Stimulated activated CD8-positive, alpha-beta memory T cell treated with anti-CD3 and anti-CD28 coated beads, Interleukin-7, amount 100 ng/mL, for 1 hour (primary cell): ENCODE measurements around the gene TRIM64C.
"Not testable (repeated sequence)": the region's sequence is repeated elsewhere in the genome, so short reads cannot be mapped to it uniquely, and the experiment has no call there.

Source experiments
- DNase-seq, 2 donors: peaks; one replicate each; pipeline ENCODE4 v3.0.0-alpha.2; 2020; ENCODE audit warnings: low read depth in 2 of 2

The TRIM64C gene

DNA sequence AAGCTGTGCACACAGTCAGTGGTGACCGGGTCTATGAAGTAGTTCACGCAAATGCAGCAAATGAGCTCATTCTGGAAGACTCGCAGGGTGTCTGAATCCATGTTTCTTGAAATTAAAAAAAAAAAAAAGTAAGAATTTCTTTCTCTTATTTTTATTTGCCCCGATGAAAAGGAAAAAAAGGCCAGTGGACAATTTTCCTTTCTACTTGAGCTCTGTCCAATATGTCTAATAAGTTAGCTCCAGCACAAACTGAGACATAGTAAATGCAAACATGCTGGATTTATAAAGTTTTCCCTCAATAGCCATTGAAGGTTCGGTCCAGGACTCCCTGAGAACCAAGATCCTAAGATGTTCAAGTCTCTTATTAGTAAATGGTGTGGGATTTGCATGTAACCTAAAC is at the start of gene TRIM64C:
Gene TRIM64C, minus strand, starts transcription at position 101 of the 400 bp plus-strand sequence. Its CDS starts 0 bp downstream, at position 101.
- DNase-seq, result not testable (repeated sequence)

DNA sequence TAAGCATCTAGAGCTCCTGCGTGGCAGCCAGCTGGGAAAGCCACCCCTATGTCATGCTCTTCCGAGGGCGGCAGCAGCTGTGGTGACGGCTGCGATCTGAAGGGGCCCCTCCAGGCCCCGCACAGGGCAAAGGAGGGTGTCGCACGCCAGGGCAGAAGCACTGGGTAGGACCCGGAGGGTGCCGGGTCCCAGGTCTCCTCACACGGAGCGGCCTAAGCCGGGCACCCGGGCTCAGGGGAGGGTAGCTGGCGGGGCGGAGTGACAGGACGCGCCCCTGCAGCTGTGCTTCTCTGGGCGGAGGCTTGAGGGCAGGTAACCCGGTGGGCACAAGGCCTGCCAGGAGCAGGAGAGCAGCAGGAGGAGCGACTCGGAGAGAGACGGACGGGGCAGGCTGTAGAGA is 43.4 kb upstream of the TRIM64C start:
- DNase-seq, result not testable (repeated sequence)

GRCh38 chr11:49069897-49070296 is 11.0 kb upstream of the TRIM64C start:
- DNase-seq, result not testable (repeated sequence)

GRCh38 chr11:49049821-49050220 is 9.1 kb downstream of the TRIM64C start:
- DNase-seq, result not testable (repeated sequence)

DNA sequence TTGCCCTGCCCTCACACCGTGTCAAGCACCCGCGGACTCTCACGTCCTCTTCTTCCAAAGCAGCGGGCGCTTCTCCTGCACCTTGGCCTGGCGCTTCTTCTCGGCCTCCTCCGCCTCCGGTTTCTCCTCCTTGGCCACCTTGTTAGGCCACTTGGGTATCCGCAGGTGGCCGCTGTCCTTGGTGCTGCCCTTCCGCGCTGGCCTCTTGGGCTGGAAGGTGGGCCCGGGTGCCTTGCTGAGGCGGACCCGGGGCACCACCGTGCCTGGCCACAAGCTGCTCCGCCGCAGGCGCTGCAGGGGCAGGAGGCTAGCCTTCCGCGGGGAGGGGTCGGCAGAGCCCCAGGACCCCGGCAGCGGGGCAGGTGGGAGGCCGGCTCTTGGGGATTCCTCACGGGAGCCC is 10.7 kb downstream of the TRIM64C start:
- not testable (repeated sequence) for DNase-seq

DNA sequence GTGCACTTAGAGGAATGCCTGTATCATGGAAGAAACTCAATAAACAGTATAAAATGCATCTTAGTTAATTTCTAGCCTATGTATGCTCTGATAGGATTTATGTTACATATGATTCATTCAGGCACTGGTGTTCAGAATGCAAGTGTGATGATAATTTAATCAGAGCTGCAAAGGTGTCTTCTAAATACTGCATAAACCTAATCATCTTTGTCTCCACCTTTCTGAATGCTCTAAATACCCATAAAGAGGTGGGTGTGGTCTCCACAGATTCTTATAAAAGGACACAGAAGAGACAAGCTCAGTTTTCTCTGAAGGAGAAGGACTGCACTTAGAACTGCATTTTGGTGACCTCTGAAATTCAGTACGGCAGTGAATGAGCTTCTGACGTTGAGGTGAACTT is 30.4 kb downstream of the TRIM64C start, which contains the start of gene TRIM49B:
Gene TRIM49B, plus strand, starts transcription at position 301 of the 400 bp plus-strand sequence. CDS start 2,777 bp downstream, outside the sequence.
- DNase-seq, result not testable (repeated sequence)
